ENCODE data around the gene ICE1. TPM values are rescaled to one million over a fixed set of nuclear protein-coding genes. Genes with fewer than 3 reads are reported as not detected.

ICE1 gene
- total RNA-seq, 3 donors from 2014 or later, result 33.1 to 47.7 (median 34.1) TPM

DNA sequence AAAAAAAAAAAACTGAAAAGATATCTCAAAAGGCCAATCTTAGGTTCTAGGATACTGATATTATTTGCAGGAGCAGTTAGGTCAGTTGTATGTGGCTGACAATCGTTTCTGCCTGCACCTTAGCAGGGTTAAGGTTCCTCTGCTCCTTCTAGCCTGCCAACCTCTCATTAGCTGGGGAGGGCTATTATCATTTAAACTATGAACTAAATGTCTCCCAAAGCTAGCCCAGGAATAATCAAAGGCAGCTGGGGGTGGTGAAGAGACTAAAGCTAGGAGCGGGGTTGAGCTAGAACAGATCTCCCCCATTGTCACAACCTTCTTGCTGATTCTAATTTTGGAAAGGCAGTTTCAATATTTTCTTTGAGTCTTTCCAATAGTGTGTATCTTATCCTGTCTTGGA, 99.9 kb downstream of the ICE1 start:
- Histone ChIP-seq H3K4me1 (no peaks in the 10 kb centered on the region), H3K27me3 (no peaks in the 10 kb centered on the region), H3K4me3 (no peak overlapping the region), H3K27ac (no peak overlapping the region), H3K9me3 (no peaks in the 10 kb centered on the region), H3K36me3 (no peaks in the 10 kb centered on the region)
- TF ChIP-seq, protein P1, sequence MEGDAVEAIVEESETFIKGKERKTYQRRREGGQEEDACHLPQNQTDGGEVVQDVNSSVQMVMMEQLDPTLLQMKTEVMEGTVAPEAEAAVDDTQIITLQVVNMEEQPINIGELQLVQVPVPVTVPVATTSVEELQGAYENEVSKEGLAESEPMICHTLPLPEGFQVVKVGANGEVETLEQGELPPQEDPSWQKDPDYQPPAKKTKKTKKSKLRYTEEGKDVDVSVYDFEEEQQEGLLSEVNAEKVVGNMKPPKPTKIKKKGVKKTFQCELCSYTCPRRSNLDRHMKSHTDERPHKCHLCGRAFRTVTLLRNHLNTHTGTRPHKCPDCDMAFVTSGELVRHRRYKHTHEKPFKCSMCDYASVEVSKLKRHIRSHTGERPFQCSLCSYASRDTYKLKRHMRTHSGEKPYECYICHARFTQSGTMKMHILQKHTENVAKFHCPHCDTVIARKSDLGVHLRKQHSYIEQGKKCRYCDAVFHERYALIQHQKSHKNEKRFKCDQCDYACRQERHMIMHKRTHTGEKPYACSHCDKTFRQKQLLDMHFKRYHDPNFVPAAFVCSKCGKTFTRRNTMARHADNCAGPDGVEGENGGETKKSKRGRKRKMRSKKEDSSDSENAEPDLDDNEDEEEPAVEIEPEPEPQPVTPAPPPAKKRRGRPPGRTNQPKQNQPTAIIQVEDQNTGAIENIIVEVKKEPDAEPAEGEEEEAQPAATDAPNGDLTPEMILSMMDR (IDR thresholded peaks at IDR 0.05), result no peak
- TF ChIP-seq POLR2A (IDR thresholded peaks at IDR 0.05) (no peak), POLR2AphosphoS5 (IDR thresholded peaks at IDR 0.05) (no peak)
- intact Hi-C loops (cut with DNase I; ENCODE audit: low total_unique reads), result no loop called here
- DNase-seq (ENCODE audit: low spot score in 2 of 2), result no peak

DNA sequence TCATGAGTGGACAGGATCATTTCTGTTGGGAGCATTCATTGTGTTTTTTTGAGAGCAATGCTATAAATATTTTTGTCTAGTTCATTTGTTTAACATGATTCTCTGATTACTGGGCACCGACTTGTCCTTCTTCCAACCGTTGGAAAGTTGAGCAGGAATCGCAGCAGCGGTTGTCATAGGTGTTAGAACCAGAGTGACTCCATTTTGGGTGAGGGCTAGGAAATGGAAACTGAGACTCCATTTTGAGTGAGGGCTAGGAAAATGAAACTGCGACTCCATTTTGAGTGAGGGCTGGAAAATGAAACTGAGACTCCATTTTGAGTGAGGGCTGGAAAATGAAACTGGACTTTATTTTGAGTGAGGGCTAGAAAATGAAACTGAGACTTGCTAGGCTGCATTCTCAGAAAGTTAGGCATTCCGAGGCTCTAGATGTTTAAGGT, 100.6 kb downstream of the ICE1 start:
- TF ChIP-seq, protein P1 (IDR thresholded peaks at IDR 0.05), result no peak
- no peak for TF ChIP-seq POLR2AphosphoS5 (IDR thresholded peaks at IDR 0.05)
- TF ChIP-seq POLR2A (IDR thresholded peaks at IDR 0.05), result no peak
- no peaks in the 10 kb centered on the region for H3K9me3 ChIP-seq
- H3K36me3 ChIP-seq, result no peaks in the 10 kb centered on the region
- no peaks in the 10 kb centered on the region for H3K27me3 ChIP-seq
- H3K27ac ChIP-seq, result no peak overlapping the region
- intact Hi-C loops (cut with DNase I; ENCODE audit: low total_unique reads), result no loop called here
- H3K4me1 ChIP-seq, result no peaks in the 10 kb centered on the region
- DNase-seq (ENCODE audit: low spot score in 2 of 2), result no peak
- H3K4me3 ChIP-seq, result no peak overlapping the region

DNA sequence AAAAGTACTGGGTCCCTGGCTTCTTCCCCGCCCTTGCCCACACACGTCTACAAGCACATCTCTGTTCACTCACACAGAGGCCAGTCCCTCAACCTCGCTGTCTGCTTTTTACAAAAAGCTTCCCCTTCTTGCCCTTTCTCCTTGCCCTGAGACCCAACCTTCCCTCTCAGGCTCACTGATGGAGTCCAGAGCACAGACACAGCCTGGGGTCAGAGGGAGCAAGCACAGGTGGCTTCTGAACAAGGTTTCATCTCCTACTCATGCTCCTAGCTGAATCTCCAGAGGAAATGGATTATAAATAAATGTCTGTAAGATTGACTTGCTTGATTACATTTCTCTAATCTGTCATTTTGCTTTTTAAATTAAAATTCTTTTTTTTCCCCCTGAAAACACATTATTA, 101.8 kb downstream of the ICE1 start:
- intact Hi-C loops (cut with DNase I; ENCODE audit: low total_unique reads), result no loop called here
- Histone ChIP-seq H3K27me3 (no peaks in the 10 kb centered on the region), H3K4me1 (no peaks in the 10 kb centered on the region), H3K27ac (no peak overlapping the region), H3K36me3 (no peaks in the 10 kb centered on the region), H3K9me3 (no peaks in the 10 kb centered on the region), H3K4me3 (no peak overlapping the region)
- DNase-seq (ENCODE audit: low spot score in 2 of 2), result no peak
- TF ChIP-seq POLR2AphosphoS5 (IDR thresholded peaks at IDR 0.05), result no peak
- TF ChIP-seq, protein P1 (IDR thresholded peaks at IDR 0.05), result no peak

DNA sequence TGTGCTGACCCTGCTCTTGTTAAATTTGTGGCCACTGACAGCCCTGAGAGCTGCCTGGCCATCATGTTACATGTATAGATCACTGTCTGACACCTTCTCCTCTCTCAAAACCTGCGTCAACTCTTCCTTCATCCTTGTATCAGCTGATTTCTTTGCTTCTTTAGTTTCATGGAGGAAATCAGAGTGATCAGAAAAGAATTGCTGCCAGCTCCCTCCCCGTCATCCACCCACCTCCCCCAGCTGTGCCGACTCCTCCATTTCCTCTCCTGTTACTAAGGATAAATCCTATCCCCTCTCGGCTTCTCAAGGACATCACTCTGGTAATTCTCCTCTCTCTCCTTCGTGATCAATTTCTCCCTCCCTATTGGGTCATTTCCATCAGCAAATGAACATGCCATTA, 108.9 kb downstream of the ICE1 start:
- TF ChIP-seq POLR2AphosphoS5 (IDR thresholded peaks at IDR 0.05) (no peak), POLR2A (IDR thresholded peaks at IDR 0.05) (no peak)
- TF ChIP-seq, protein P1 (IDR thresholded peaks at IDR 0.05), result no peak
- intact Hi-C loops (cut with DNase I; ENCODE audit: low total_unique reads), result no loop called here
- Histone ChIP-seq H3K27ac (no peak overlapping the region), H3K36me3 (no peaks in the 10 kb centered on the region), H3K4me3 (no peak overlapping the region), H3K27me3 (peaks cover 0 to 7% of the 10 kb centered on the region in 2 donors), H3K4me1 (no peaks in the 10 kb centered on the region), H3K9me3 (no peaks in the 10 kb centered on the region)
- DNase-seq (ENCODE audit: low spot score in 2 of 2), result no peak

DNA sequence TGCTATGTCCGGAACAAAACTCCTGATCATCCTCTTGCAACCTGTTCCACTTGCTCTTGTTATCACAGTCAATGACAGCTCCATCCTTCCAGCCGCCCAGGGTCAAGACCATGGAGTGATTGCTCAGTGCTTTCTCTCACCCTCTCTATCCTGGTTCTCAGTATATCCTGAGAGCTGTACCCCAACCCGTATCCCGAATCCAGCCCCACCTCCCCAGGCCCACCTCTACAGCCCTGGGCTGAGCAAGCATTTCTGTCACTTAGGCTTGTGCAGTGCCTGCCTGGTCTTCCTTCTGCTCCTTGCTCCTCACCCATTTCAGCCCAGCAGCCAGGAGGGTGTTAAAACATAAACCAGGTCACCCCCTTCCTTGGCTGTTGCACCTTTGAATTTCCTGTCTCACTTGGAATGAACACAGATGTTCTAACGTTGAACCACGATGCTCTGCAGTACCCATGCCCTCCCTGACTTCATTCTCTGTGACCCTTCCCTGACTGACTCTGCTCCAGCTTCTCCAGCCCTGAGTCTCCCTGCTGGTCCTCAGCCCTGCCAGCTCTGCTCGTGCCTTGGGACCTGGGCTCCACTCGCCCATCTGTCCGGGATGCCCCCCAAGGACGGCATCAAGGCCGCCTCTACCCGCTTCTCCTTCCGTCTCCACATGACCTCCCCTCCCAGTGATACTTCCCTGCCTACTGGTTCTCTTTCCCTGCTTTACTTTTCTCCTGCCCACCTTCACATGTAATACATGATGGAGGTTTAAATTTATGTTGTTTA, 110.0 kb downstream of the ICE1 start:
- no peak for TF ChIP-seq POLR2AphosphoS5 (IDR thresholded peaks at IDR 0.05)
- TF ChIP-seq, protein P1 (IDR thresholded peaks at IDR 0.05), result no peak
- no peak for TF ChIP-seq POLR2A (IDR thresholded peaks at IDR 0.05)
- no peak overlapping the region for H3K27ac ChIP-seq
- no peak overlapping the region for H3K4me3 ChIP-seq
- DNase-seq (ENCODE audit: low spot score in 2 of 2), result no peak
- H3K9me3 ChIP-seq, result no peaks in the 10 kb centered on the region
- H3K4me1 ChIP-seq, result no peaks in the 10 kb centered on the region
- no peaks in the 10 kb centered on the region for H3K36me3 ChIP-seq
- peaks cover 0 to 7% of the 10 kb centered on the region in 2 donors for H3K27me3 ChIP-seq
- intact Hi-C loops (cut with DNase I; ENCODE audit: low total_unique reads), result no loop called here
